K562 (cell line): ENCODE measurements around the gene GNAT1. TPM values are rescaled to one million over a fixed set of nuclear protein-coding genes. Genes with fewer than 3 reads are reported as not detected.

Experiments
- CBFA2T3 ChIP-seq: fragments of 450-650 bp; IDR thresholded peaks from 2 replicates; pipeline ENCODE4 v1.6.1; 2017
- polyA plus RNA-seq, 8 experiments: library from polyadenylated mRNA; depleted of rRNA in 4 of 8; stranded (reverse) in 5 of 8; unstranded in 3 of 8; fragments of >200 nt; fragmentation: Nextera tagmentation in 2 of 8; fragmentation: Illumina TruSeq in 1 of 8; extraction: Ambion mirVana in 2 of 8; extraction: Trizol in 1 of 8; gene quantifications; 2 replicates each; pipeline versions ENCODE4 v1.2.1 to v1.2.3, GENCODE V29; 2011 to 2014; ENCODE audit warnings: inconsistent platforms in 1 of 8, missing spikeins in 1 of 8
- total RNA-seq, 7 experiments: library from RNA; depleted of rRNA in 6 of 7; stranded (reverse); fragments of >200 nt in 6 of 7; fragmentation: Illumina TruSeq in 2 of 7; extraction: Trizol in 2 of 7; gene quantifications; 2 replicates each; pipeline versions ENCODE4 v1.2.1 to v1.2.3, GENCODE V29; 2011 to 2021; ENCODE audit warnings: low replicate concordance in 1 of 7
- TF ChIP-seq, protein P1 (sequence below), 2 experiments: fragments of 450-650 bp; formaldehyde crosslinking in 1 of 2; IDR thresholded peaks; 2 replicates each; pipeline versions ENCODE4 v1.4.0 to v1.6.1; 2014 to 2020; ENCODE audit warnings: mild to moderate bottlenecking in 2 of 2, borderline replicate concordance in 1 of 2, low read depth in 1 of 2
- TF ChIP-seq, protein P2 (sequence below): fragments of 250-450 bp; sonication (Bioruptor Pico); IDR thresholded peaks from 2 replicates; pipeline ENCODE4 v1.5.1; 2021; ENCODE audit warnings: mild to moderate bottlenecking

The GNAT1 gene
- total and polyA plus RNA-seq, 9 of the 15 experiments (the other 6 are each of a cell fraction or from before 2014, with no cell fraction given), result not detected

DNA sequence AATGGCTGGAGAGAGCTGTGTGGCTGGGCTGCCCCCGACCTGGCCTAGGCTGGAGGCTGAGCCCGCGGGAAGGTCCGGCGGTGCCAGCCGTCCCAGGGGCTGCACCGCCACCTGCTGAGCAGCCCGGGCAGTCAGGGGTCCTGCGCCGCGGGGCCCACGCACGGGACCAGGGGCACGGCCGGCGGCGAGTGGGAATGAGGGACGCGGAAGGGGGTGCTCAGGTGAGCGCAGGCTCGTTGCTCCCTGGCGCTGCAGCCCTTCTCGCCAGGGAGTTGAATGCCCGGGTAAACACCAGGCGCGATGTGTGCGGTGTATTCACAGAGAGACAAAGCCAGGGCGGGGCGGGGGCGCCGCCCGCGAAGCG lies 37.0 kb upstream of the GNAT1 start (continued):
- TF ChIP-seq, protein P1, sequence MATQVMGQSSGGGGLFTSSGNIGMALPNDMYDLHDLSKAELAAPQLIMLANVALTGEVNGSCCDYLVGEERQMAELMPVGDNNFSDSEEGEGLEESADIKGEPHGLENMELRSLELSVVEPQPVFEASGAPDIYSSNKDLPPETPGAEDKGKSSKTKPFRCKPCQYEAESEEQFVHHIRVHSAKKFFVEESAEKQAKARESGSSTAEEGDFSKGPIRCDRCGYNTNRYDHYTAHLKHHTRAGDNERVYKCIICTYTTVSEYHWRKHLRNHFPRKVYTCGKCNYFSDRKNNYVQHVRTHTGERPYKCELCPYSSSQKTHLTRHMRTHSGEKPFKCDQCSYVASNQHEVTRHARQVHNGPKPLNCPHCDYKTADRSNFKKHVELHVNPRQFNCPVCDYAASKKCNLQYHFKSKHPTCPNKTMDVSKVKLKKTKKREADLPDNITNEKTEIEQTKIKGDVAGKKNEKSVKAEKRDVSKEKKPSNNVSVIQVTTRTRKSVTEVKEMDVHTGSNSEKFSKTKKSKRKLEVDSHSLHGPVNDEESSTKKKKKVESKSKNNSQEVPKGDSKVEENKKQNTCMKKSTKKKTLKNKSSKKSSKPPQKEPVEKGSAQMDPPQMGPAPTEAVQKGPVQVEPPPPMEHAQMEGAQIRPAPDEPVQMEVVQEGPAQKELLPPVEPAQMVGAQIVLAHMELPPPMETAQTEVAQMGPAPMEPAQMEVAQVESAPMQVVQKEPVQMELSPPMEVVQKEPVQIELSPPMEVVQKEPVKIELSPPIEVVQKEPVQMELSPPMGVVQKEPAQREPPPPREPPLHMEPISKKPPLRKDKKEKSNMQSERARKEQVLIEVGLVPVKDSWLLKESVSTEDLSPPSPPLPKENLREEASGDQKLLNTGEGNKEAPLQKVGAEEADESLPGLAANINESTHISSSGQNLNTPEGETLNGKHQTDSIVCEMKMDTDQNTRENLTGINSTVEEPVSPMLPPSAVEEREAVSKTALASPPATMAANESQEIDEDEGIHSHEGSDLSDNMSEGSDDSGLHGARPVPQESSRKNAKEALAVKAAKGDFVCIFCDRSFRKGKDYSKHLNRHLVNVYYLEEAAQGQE (IDR thresholded peaks at IDR 0.05; ENCODE audit: borderline replicate concordance), result peak; percentile 4; the same call in 1 of the 2 replicates
- TF ChIP-seq, protein P1 (CRISPR knock-in tag; IDR thresholded peaks at IDR 0.05; ENCODE audit: low read depth), result no peak
- TF ChIP-seq, protein P2, sequence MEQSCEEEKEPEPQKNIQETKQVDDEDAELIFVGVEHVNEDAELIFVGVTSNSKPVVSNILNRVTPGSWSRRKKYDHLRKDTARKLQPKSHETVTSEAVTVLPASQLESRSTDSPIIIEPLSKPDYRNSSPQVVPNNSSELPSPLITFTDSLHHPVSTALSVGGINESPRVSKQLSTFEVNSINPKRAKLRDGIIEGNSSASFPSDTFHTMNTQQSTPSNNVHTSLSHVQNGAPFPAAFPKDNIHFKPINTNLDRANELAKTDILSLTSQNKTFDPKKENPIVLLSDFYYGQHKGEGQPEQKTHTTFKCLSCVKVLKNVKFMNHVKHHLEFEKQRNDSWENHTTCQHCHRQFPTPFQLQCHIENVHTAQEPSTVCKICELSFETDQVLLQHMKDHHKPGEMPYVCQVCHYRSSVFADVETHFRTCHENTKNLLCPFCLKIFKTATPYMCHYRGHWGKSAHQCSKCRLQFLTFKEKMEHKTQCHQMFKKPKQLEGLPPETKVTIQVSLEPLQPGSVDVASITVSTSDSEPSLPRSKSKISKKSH (CRISPR knock-in tag), result no peak
- no peak for TF ChIP-seq CBFA2T3
